Germinal center (tissue), 1 donor: ENCODE results near the gene ALDH18A1.

Experiments used
- DNase-seq: peaks from one replicate; pipeline ENCODE4 v3.0.0; 2012; ENCODE audit warnings: mixed read lengths, low spot score

ALDH18A1 gene

GRCh38 chr10:95556994-95557767 lies 99.3 kb downstream of the ALDH18A1 start:
- no peak for DNase-seq
